Measurements from ENCODE around the gene CUEDC1. TPM values are rescaled to one million over a fixed set of nuclear protein-coding genes. Genes with fewer than 3 reads are reported as not detected.

CUEDC1 gene
- total and polyA plus RNA-seq, 2 experiments from 2014 or later = 11.1 to 13.6 TPM

DNA sequence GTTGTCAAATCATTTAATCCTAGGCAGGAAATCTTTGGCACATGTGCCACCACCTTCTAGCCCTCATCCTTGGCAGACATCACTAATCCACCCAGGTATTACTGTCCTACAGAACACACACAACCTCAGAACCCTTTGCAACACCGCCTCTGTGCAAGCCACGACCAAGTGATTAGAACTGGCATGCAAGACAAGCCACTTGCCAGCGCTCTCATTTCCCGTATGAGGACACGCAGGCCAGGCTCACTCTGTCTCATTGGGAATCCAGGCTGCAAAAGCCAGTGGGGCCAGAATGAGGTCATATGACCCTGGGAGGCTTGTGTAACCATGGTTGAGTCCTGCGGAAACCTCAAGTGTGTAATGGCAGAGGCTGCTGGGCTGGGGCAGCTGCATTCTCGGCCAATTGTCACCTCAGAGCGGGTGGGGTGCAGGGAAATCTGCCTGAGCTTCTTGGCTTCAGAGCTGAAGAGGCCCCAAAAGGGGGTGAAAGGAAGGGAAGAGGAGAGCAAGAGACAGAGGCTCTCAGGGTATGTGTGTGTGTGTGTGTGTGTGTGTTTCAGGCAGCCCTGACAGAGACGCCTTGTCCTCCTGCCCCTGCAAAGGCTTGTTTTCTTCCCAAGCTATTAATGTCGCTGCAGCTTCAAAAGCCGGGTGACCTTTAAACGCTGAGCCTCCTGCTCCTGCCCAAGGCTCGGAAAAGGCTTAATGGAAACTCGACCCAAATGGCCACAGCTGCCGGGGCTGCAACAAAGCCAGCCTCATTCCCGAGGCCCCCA, 62.2 kb downstream of the CUEDC1 start:
- H2AFZ ChIP-seq = peak overlapping the region; percentile 30; the same call in 1 of the 2 replicates
- H3K27ac ChIP-seq = peak overlapping the region; percentile 97
- H4K20me1 ChIP-seq (ENCODE audit: insufficient read depth) = no peaks in the 10 kb centered on the region
- no peaks in the 10 kb centered on the region for H3K27me3 ChIP-seq (replicated peaks; ENCODE audit: insufficient read depth)
- DNase-seq = peak; percentile 100
- no peaks in the 10 kb centered on the region for H3K9me3 ChIP-seq (ENCODE audit: low read depth)
- TF ChIP-seq EZH2 (IDR thresholded peaks at IDR 0.05; ENCODE audit: insufficient read depth, poor library complexity, severe bottlenecking) (no peak), EZH2phosphoT487 (IDR thresholded peaks at IDR 0.05; ENCODE audit: insufficient read depth, low read depth) (0 out of 2 replicates have a peak, but pooled peaks have one; percentile 73)
- in situ Hi-C loops (cut with MboI) = no loop called here
- H3K36me3 ChIP-seq (ENCODE audit: low read depth) = no peaks in the 10 kb centered on the region
- H3F3A ChIP-seq (ENCODE audit: insufficient read depth) = peaks cover 40% of the 10 kb centered on the region
- peak overlapping the region; percentile 84 for H3K4me2 ChIP-seq (ENCODE audit: unreplicated experiment)
- WGBS, 2 experiments (ENCODE audit: low coverage in 1 of 2, low lambda C conversion rate in 2 of 2, missing lambda C conversion rate in 2 of 2) = 1% methylated on average over 16 of the region's 16 CpGs
- H3K9ac ChIP-seq = peak overlapping the region; percentile 84
- H3K4me3 ChIP-seq = peak overlapping the region; percentile 54
- H3K9me2 ChIP-seq (ENCODE audit: insufficient read depth) = no peaks in the 10 kb centered on the region
- H3K79me2 ChIP-seq (ENCODE audit: insufficient read depth) = peaks cover 49% of the 10 kb centered on the region
- H3K4me1 ChIP-seq (ENCODE audit: insufficient read depth) = peaks cover 61% of the 10 kb centered on the region

DNA sequence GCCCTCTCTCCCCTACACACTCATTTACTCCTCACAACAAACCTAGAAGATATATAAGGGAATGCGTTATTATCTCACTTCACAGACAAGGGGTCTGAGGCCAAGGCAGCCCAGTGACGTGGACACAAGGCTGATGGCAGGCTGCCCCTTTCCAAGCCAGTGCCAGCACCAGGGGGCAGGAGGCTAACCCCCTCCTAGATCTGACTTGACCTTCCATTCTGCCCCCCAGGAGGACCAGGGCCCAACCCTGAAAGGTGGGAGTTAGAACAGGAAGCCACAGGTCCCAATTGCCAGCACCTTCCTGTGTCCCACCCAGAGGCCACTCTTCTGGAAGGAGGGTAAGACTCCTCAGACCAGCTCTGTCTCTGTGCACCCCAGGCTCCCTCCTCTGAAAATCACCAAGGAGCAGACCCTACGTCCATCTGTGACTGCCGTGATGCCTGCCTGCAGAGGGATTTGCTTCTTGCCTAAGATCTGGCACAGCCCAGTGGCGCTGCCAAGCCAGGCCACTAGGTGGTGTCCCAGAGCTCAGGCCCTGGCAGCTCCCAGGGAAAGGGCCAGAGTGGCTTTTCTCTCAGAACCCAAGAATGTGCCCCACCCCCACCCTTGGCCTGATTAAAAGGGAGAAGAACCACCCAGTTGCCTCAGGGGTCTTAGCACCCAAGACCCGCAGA, 62.9 kb downstream of the CUEDC1 start:
- Histone ChIP-seq H3K4me3 (no peak overlapping the region), H4K20me1 (ENCODE audit: insufficient read depth) (no peaks in the 10 kb centered on the region), H3K36me3 (ENCODE audit: low read depth) (no peaks in the 10 kb centered on the region), H3K4me1 (ENCODE audit: insufficient read depth) (peaks cover 63% of the 10 kb centered on the region), H3K27ac (peak overlapping the region; percentile 97), H3K79me2 (ENCODE audit: insufficient read depth) (peaks cover 54% of the 10 kb centered on the region), H3K9me2 (ENCODE audit: insufficient read depth) (no peaks in the 10 kb centered on the region), H3K9ac (peak overlapping the region; percentile 84), H2AFZ (no peak overlapping the region), H3K4me2 (ENCODE audit: unreplicated experiment) (peak overlapping the region; percentile 38), H3F3A (ENCODE audit: insufficient read depth) (peaks cover 42% of the 10 kb centered on the region), H3K9me3 (ENCODE audit: low read depth) (no peaks in the 10 kb centered on the region), H3K27me3 (replicated peaks; ENCODE audit: insufficient read depth) (no peaks in the 10 kb centered on the region)
- WGBS, 2 experiments (ENCODE audit: low coverage in 1 of 2, low lambda C conversion rate in 2 of 2, missing lambda C conversion rate in 2 of 2) = 22 to 32% methylated on average over 5 to 6 of the region's 6 CpGs
- TF ChIP-seq EZH2phosphoT487 (IDR thresholded peaks at IDR 0.05; ENCODE audit: insufficient read depth, low read depth) (no peak), EZH2 (IDR thresholded peaks at IDR 0.05; ENCODE audit: insufficient read depth, poor library complexity, severe bottlenecking) (no peak)
- in situ Hi-C loops (cut with MboI) = no loop called here
- peak; percentile 92 for DNase-seq

DNA sequence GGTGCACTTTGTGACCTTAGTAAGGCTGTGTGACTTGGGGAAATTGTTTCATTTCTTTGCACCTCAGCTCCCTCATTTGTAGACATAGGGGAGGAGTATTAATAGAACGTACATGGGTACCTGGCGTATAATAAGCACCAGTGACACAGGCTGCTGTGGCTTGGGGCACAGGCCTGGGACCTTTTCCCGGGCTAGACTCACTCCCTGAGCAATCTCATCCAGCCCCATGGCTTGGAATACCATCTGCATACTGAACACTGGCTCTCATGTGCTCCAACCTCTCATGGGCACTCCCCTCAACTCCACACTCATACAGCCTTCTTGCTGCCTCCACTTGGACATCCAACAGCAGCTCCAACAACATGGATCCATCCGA, 64.4 kb downstream of the CUEDC1 start:
- no peaks in the 10 kb centered on the region for H3K9me2 ChIP-seq (ENCODE audit: insufficient read depth)
- WGBS, 2 experiments (ENCODE audit: low coverage in 1 of 2, low lambda C conversion rate in 2 of 2, missing lambda C conversion rate in 2 of 2) = 63 to 66% methylated on average over 4 of the region's 4 CpGs
- no peak for TF ChIP-seq EZH2phosphoT487 (IDR thresholded peaks at IDR 0.05; ENCODE audit: insufficient read depth, low read depth)
- no peak for TF ChIP-seq EZH2 (IDR thresholded peaks at IDR 0.05; ENCODE audit: insufficient read depth, poor library complexity, severe bottlenecking)
- H3K9me3 ChIP-seq (ENCODE audit: low read depth) = no peaks in the 10 kb centered on the region
- in situ Hi-C loops (cut with MboI) = no loop called here
- H3K27me3 ChIP-seq (replicated peaks; ENCODE audit: insufficient read depth) = no peaks in the 10 kb centered on the region
- H3F3A ChIP-seq (ENCODE audit: insufficient read depth) = peaks cover 42% of the 10 kb centered on the region
- peak overlapping the region; percentile 97 for H3K27ac ChIP-seq
- H3K4me3 ChIP-seq = no peak overlapping the region
- H3K36me3 ChIP-seq (ENCODE audit: low read depth) = no peaks in the 10 kb centered on the region
- H3K4me2 ChIP-seq (ENCODE audit: unreplicated experiment) = no peak overlapping the region
- H4K20me1 ChIP-seq (ENCODE audit: insufficient read depth) = no peaks in the 10 kb centered on the region
- no peak overlapping the region for H3K9ac ChIP-seq
- DNase-seq = no peak
- H3K79me2 ChIP-seq (ENCODE audit: insufficient read depth) = peaks cover 59% of the 10 kb centered on the region
- no peak overlapping the region for H2AFZ ChIP-seq
- peaks cover 63% of the 10 kb centered on the region for H3K4me1 ChIP-seq (ENCODE audit: insufficient read depth)

DNA sequence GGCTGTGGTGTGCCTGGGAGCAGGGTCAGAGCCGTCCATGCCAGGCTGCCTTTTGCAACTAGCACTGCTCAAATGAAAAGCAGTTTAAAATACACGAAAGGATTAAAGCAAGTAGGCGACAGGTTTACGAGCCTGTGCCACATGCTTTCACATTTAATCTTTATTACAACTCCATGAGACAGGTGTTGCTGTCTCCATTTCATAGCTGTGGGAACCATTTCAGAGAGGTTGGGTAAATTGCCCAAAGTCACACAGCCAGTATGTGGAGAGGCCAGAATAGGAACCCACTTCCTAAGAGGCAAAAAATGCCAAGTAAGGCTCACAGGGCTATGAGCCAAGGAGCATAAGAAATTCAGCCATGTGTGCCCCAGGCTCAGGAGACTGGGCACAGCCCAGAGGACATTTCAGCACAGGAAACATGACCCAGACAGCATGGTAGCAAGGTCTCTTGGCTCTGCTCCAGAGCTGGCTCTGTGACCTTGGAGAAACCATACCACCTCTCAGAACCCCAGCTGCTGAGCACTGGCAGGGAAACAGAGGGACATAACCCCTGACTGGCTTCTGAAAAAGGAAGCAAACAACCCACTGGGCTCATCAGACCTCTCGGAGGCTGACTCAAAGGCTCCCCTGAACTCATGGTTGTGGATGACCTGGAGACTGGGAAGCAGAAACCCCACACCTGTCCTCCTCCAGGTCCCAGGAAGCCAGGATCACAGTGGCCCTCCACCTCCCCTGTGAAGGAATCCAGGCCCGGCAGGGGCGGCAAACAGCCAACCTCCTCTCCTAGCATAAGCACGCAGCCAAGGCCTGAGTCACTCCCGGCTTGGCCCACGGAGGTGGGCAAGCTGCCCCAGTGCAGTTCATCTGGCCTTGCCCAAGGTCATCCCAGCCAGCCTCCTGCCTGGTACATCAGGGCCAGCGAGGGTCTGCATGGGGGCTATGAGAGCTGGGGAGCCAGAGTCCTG, 65.0 kb downstream of the CUEDC1 start:
- H3F3A ChIP-seq (ENCODE audit: insufficient read depth) = peaks cover 42% of the 10 kb centered on the region
- no peaks in the 10 kb centered on the region for H4K20me1 ChIP-seq (ENCODE audit: insufficient read depth)
- TF ChIP-seq EZH2 (IDR thresholded peaks at IDR 0.05; ENCODE audit: insufficient read depth, poor library complexity, severe bottlenecking) (no peak), EZH2phosphoT487 (IDR thresholded peaks at IDR 0.05; ENCODE audit: insufficient read depth, low read depth) (no peak)
- H3K9ac ChIP-seq = peak overlapping the region; percentile 56
- no peaks in the 10 kb centered on the region for H3K27me3 ChIP-seq (replicated peaks; ENCODE audit: insufficient read depth)
- peaks cover 56% of the 10 kb centered on the region for H3K79me2 ChIP-seq (ENCODE audit: insufficient read depth)
- H3K27ac ChIP-seq = peak overlapping the region; percentile 97
- H3K36me3 ChIP-seq (ENCODE audit: low read depth) = 0 out of 2 replicates have a peak, but pooled peaks cover under 1% of the 10 kb centered on the region
- H3K4me2 ChIP-seq (ENCODE audit: unreplicated experiment) = peak overlapping the region; percentile 63
- H3K4me1 ChIP-seq (ENCODE audit: insufficient read depth) = peaks cover 63% of the 10 kb centered on the region
- DNase-seq = peak; percentile 97
- no peaks in the 10 kb centered on the region for H3K9me3 ChIP-seq (ENCODE audit: low read depth)
- H2AFZ ChIP-seq = no peak overlapping the region
- no peak overlapping the region for H3K4me3 ChIP-seq
- H3K9me2 ChIP-seq (ENCODE audit: insufficient read depth) = no peaks in the 10 kb centered on the region
- in situ Hi-C loops (cut with MboI) = no loop called here
- 37 to 46% methylated on average over 9 to 11 of the region's 11 CpGs for WGBS, 2 experiments (ENCODE audit: low coverage in 1 of 2, low lambda C conversion rate in 2 of 2, missing lambda C conversion rate in 2 of 2)
